Hepatocyte (in vitro differentiated cells): ENCODE results near the gene WFDC12.

Source experiments
- CTCF ChIP-seq: fragments of 200-600 bp; sonication (generic); IDR thresholded peaks from 2 replicates; pipeline ENCODE4 v1.5.1; 2016; ENCODE audit warnings: antibody characterized with exemption, mild to moderate bottlenecking; ENCODE audit not compliant: poor library complexity
- EZH2 ChIP-seq: fragments of 200-600 bp; sonication (generic); IDR thresholded peaks from 2 replicates; pipeline ENCODE4 v1.6.1; 2016; ENCODE audit warnings: antibody characterized with exemption, mild to moderate bottlenecking, borderline replicate concordance
- EZH2phosphoT487 ChIP-seq: fragments of 200-600 bp; sonication (generic); IDR thresholded peaks from one replicate; pipeline ENCODE4 v1.6.1; 2018; ENCODE audit warnings: antibody characterized with exemption, mild to moderate bottlenecking, low read depth, moderate library complexity; ENCODE audit not compliant: unreplicated experiment, severe bottlenecking

- no peak for TF ChIP-seq CTCF
- no peak for TF ChIP-seq EZH2
- TF ChIP-seq EZH2phosphoT487: no peak
Observed at GRCh38 chr20:45085867-45086266, 38.4 kb downstream of the WFDC12 start.
